Epithelial cell of proximal tubule (primary cell): ENCODE data around the gene TMEM158. TPM values are rescaled to one million over a fixed set of nuclear protein-coding genes. Genes with fewer than 3 reads are reported as not detected.

Source experiments
- DNase-seq: peaks from one replicate; pipeline ENCODE4 v3.0.0-alpha.2; 2011; ENCODE audit warnings: low read depth
- H3K4me3 ChIP-seq: 2 replicates; pipeline ENCODE4 v1.5.1; 2011; ENCODE audit warnings: low read depth, mild to moderate bottlenecking, low read length
- total RNA-seq: library from RNA; depleted of rRNA; stranded (reverse); fragments of >200 nt; gene quantifications from 2 replicates; pipeline ENCODE4 v1.2.3, GENCODE V29; 2015
- TF ChIP-seq, protein P1 (sequence below): conservative IDR thresholded peaks from 2 replicates; pipeline ENCODE4 v1.5.1; 2012; ENCODE audit warnings: low read depth, mild to moderate bottlenecking, low read length

Gene TMEM158
- total RNA-seq, 1 donor from 2014 or later: 5.0 TPM

DNA sequence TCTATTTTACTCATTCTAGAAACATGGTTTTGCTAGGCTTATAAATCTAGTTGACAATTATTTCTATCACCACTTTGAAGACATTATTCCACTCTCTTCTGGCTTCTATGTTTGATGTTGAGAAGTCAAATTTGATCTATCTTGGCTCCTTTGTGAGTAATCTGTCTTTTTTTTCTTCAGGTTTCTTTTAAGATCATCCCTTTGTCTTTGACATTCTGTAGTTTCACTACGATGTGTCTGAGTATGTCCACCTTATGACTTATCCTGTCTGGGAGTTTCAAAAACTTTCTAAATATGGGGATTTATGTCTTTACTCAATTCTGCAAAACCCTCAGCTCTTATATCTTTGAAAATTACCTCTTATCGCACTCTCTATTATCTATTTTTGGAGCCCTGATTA lies 41.0 kb upstream of the TMEM158 start:
- DNase-seq: no peak
- H3K4me3 ChIP-seq: no peak overlapping the region
- TF ChIP-seq, protein P1, sequence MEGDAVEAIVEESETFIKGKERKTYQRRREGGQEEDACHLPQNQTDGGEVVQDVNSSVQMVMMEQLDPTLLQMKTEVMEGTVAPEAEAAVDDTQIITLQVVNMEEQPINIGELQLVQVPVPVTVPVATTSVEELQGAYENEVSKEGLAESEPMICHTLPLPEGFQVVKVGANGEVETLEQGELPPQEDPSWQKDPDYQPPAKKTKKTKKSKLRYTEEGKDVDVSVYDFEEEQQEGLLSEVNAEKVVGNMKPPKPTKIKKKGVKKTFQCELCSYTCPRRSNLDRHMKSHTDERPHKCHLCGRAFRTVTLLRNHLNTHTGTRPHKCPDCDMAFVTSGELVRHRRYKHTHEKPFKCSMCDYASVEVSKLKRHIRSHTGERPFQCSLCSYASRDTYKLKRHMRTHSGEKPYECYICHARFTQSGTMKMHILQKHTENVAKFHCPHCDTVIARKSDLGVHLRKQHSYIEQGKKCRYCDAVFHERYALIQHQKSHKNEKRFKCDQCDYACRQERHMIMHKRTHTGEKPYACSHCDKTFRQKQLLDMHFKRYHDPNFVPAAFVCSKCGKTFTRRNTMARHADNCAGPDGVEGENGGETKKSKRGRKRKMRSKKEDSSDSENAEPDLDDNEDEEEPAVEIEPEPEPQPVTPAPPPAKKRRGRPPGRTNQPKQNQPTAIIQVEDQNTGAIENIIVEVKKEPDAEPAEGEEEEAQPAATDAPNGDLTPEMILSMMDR: no peak

DNA sequence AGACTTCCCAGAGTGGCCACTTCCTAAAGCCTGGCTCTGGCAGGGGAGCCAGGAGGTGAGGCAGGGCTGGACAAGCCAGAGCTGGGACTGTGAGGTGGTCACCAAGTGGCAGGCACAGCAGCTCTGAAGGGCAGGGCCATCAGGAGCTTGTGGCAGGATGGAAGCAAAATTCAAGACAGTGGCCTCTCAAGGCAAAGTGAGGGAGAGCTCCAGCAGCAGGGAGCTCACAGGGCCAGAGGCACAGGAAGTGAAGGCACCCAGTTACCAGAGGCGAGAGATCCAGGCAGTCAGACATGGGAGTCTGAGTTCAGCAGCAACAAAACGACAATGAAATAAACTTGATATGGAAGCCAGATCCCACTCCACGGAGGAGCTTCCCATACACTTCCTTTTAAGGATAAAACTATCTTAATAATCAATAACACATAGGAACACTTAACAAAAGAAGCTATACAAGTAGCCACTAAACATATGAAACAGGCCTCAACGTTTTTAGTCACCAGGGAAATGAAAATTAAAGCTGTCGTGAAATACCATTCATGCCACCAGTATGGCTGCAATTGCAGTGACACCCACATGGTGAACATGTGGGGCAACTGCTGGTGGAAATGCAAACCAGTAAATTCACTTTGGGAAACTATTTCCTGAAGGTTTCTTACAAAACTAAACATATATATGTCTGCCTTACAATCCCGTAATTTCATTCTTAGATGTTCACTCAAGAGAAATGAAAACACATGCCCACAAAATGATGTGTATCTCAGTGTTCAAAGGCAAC lies 35.4 kb upstream of the TMEM158 start:
- TF ChIP-seq, protein P1: no peak
- DNase-seq: no peak
- no peak overlapping the region for H3K4me3 ChIP-seq

DNA sequence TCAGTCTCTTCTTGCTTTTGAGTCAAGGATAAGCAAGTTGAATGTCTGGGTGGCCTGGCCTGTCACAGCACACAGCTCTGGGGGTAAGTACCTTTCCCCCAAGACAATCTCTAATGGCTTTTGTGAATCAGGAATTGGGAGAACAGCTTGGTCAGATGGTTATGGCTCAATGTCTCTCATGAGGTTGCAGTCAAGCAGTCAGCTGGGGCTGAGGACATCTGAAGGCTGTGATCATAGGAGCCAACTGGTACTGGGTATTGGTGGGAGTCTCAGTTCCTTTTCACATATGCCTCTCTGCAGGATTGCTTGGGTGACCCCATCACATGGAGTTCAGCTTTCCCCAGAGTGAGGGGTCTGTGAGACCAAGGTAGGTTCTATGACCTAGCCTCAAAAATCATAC lies 33.0 kb upstream of the TMEM158 start:
- TF ChIP-seq, protein P1: no peak
- H3K4me3 ChIP-seq: no peak overlapping the region
- DNase-seq: no peak

DNA sequence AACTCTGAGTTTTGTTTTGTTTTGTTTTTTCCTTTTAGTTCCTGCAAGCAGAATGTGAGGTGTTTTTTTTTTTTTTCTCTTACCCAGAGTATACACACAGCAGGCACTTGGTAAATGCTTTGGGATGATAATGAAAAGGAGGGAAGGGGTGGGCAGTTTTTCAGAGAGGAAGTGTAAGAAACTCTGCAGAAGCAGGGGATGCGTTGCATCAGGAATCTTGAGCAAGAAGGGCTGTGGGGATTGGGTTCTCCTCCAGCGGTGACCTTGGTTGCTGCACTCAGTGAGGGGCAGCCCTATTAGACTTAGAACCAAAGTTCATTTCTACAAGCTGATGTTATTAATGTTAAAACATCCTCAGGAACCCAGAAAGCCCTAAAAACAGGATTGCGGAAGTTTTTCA lies 32.2 kb upstream of the TMEM158 start:
- no peak overlapping the region for H3K4me3 ChIP-seq
- DNase-seq: no peak
- TF ChIP-seq, protein P1: no peak

DNA sequence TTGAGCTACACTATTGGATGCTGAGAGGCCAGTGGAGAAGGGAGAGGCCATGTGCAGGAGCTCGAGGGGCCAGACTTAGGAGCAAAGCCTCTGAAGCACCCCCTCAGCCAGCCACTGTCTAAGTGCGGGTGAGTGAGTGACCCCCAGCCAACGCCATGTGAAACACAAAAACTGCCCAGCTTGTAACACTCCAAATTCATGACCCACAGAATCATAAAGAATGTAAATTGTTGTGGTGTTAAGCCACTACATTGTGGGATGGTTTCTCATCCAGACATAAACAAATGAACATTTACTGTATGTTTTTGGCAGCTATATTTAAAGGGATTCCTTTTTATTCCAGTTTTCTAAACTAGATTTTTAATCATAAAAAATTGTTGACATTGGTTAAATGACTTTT lies 27.2 kb upstream of the TMEM158 start:
- TF ChIP-seq, protein P1: no peak
- H3K4me3 ChIP-seq: no peak overlapping the region
- DNase-seq: no peak

GRCh38 chr3:45252826-45253225 lies 26.7 kb upstream of the TMEM158 start:
- DNase-seq: no peak
- TF ChIP-seq, protein P1: no peak
- no peak overlapping the region for H3K4me3 ChIP-seq

DNA sequence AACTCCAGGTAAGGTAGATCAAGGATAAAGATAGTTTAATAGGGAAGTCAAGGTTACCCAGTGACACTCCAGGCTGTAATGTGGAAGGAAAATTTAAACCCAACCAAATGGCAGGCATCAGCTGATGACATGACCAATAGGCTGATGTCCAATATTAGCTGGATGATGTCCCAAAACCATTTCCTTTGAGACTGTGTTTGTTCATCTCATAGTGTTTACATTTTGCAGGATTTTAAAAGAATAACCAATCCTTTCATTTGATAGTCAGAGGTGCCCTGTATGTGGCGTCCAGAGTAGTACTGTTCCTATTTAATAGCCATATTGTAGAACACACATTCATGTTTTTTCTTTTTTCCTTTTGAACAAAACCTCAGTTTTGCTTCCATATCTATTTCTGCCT lies 23.3 kb upstream of the TMEM158 start:
- no peak overlapping the region for H3K4me3 ChIP-seq
- TF ChIP-seq, protein P1: no peak
- no peak for DNase-seq
